Fibroblast of skin of right quadriceps (primary cell): Measurements from ENCODE around the gene LTBP3.
"Not testable (repeated sequence)": the region's sequence is repeated elsewhere in the genome, so short reads cannot be mapped to it uniquely, and the experiment has no call there.

Experiments used
- DNase-seq: peaks from one replicate; pipeline ENCODE4 v3.0.0-alpha.2; 2013

Gene LTBP3

GRCh38 chr11:65571420-65571819 is 13.3 kb upstream of the LTBP3 start:
- DNase-seq = no peak

- peak; percentile 99 for DNase-seq
These were observed 12.1 kb upstream of the LTBP3 start, which contains the start of gene ZNRD2 for GRCh38 chr11:65569973-65570918. TSS of gene ZNRD2 (plus strand) at chr11:65570477. CDS start at chr11:65570492, 15 bp downstream.

- no peak for DNase-seq
These were observed 11.2 kb upstream of the LTBP3 start for GRCh38 chr11:65569164-65569972.

GRCh38 chr11:65565624-65566453 is 7.7 kb upstream of the LTBP3 start:
- DNase-seq = no peak

- DNase-seq = not testable (repeated sequence)
These were observed 6.9 kb upstream of the LTBP3 start for GRCh38 chr11:65564879-65565559.

- DNase-seq = no peak
These were observed 5.4 kb upstream of the LTBP3 start for GRCh38 chr11:65563601-65564000.

- no peak for DNase-seq
These were observed 4.6 kb upstream of the LTBP3 start for GRCh38 chr11:65562788-65563187.

GRCh38 chr11:65562020-65562419 is 3.9 kb upstream of the LTBP3 start:
- no peak for DNase-seq

GRCh38 chr11:65560555-65561418 is 2.6 kb upstream of the LTBP3 start:
- DNase-seq = peak; percentile 79

- DNase-seq = peak; percentile 52
These were observed 1.9 kb upstream of the LTBP3 start for GRCh38 chr11:65559951-65560537.

GRCh38 chr11:65559535-65559934 is 1.4 kb upstream of the LTBP3 start:
- DNase-seq = no peak

- no peak for DNase-seq
These were observed 861 bp upstream of the LTBP3 start for GRCh38 chr11:65558930-65559509.

GRCh38 chr11:65557280-65558001 is 718 bp downstream of the LTBP3 start:
- no peak for DNase-seq

GRCh38 chr11:65556470-65557279 is 1.5 kb downstream of the LTBP3 start:
- DNase-seq = no peak

GRCh38 chr11:65555693-65556231 is 2.4 kb downstream of the LTBP3 start:
- DNase-seq = peak; percentile 79

- DNase-seq = no peak
These were observed 3.2 kb downstream of the LTBP3 start for GRCh38 chr11:65554842-65555430.

- no peak for DNase-seq
These were observed 3.9 kb downstream of the LTBP3 start for GRCh38 chr11:65554057-65554818.
